HG02763 (cell line): Measurements from ENCODE around the gene ID1.
"Not testable (repeated sequence)": the region's sequence is repeated elsewhere in the genome, so short reads cannot be mapped to it uniquely, and the experiment has no call there.

Experiments used
- ATAC-seq: cut with Tn5 transposase; IDR thresholded peaks from one replicate; pipeline ENCODE4 v1.9.1; 2021; ENCODE audit warnings: mild to moderate bottlenecking, moderate library complexity; ENCODE audit not compliant: unreplicated experiment

The ID1 gene

DNA sequence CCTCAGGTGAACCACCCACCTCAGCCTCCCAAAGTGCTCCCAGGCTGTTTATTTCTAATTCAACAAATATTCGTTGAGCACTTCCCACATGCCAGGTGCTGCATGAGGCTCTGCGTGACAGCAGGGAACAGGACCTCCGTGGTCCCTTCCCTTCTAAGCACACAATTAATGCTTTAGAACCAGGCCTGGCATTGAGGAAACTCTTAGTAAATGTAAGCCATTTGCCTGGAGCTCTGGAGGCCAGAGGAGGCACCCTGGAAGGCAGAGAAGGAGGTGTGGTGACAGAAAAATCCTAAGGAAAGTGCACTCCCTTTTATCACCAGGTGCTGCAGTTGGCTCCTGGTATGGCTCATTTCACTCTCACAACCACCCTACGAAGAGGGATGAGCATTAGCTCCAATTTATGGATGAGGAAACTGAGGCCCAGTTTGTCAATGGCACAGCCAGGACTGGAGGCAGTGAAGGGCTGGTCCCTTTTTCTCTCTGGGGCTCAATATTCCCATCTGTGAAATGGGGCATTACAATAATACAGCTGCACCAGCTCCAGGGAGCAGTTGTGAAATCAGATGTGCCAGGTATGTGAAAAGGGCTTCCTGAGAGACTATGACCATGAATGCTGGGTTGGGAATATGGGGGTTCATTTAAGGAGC is 8.1 kb upstream of the ID1 start:
- no peak for ATAC-seq

DNA sequence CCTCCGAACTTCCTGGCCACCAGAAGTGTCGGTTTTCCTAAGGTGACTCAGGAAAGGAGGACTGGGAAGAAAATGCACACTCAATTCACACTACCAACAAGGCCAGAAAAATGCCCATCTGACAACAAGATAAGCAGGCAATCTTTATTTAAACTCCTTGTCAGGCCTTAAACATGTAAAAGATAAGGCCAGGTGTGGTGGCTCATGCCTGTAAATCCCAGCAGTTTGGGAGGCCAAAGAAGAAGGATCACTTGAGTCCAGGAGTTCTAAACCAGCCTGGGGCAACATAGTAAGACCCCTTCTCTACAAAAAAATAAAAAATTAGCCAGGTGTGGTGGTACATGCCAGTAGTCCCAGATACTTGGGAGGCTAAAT is 7.6 kb upstream of the ID1 start:
- ATAC-seq = no peak

DNA sequence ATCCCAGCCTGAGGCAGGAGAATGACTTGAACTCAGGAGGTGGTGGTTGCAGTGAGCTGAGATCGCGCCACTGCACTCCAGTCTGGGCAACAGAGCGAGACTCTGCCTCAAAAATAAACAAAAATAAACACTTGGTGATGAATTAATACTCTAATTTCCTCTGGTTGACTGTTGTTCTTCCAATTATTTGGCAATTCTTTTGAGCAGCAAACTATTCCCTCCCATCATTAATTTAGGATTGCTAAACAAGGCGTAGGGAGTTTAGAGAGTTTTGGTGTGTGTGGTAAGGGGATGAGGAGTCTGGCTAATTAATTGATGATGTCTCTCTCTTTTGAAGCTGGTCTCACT is 2.7 kb upstream of the ID1 start:
- ATAC-seq = no peak

DNA sequence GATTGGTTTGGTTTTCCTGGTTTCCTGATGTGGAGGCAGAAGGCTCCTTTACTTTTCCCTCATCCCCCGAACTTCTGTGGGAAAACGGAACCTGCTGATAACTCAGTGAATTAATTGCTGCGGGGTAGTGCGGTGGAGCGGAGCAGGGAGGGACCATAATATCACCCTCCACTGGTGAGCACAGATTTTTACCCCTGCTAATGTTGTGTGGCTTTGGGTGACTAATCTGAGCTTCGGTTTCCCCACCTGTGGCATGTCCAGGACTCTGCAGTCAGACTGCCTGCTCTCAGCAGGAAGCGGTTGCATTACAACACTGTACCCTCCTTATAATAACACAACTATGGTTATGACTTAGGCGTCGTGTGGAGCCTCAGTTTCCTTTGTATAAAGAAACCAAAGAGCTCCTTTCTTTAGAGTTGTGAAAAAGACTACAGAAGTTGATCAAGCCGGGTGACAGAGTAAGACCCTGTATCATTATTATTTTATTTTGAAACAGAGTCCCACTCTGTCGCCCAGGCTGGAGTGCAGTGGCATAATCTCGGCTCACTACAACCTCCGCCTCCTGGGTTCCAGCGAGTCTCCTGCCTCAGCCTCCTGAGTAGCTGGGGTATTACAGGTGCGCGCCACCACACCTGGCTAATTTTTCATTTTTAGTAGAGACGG is 2.2 kb upstream of the ID1 start:
- peak; percentile 45 for ATAC-seq

DNA sequence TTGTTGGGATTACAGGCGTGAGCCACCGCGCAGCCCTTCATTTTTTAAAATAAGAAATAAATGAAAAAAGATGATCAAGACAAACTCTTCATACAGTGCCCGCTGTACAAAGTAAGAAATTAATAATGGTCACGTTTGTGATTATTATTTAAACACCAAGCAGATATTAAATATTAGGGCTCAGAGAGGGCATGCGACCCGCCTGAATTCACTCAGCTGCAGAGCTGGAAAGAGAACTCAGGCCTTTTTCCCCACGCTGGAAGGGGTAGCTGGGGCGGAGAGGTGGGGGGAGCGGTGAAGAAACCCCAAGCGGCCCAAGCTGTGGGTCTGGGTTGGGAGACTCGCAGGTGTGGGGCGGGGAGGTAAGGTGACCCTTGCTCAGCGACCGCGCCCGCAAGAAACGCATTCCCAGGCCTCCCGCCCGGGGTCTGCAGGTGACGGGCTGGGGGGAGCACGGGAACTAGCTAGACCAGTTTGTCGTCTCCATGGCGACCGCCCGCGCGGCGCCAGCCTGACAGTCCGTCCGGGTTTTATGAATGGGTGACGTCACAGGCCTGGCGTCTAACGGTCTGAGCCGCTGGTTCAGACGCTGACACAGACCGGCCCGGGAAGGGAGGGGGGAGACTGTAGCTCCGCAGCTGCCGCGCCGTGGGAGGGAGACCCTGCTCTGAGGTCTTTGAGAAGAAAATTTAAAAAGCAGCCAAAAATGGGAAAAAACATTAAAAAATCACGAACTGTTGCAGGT is 1.1 kb upstream of the ID1 start:
- no peak for ATAC-seq

DNA sequence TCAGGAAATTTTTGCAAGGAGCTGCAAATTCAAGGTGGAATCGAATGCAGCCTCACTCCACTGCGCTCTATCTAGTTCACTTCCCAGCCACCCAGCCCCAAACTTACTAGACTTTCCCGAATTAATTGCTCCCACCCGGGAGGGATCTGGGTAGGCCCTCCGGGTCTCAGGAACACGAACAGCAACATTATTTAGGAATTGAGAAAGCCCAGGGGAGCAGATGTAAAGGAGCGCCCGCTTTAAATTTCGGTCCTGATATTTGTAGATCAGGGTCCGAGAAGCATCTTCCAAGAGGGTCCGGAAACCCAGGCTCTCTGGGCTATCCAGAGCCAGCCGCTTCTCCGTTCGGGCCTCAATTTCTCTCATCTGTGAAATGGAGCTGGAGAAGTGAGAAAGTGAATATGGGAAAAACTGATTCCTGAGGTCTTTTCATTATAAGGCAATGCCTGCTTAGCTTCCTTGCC is 490 bp upstream of the ID1 start:
- no peak for ATAC-seq

DNA sequence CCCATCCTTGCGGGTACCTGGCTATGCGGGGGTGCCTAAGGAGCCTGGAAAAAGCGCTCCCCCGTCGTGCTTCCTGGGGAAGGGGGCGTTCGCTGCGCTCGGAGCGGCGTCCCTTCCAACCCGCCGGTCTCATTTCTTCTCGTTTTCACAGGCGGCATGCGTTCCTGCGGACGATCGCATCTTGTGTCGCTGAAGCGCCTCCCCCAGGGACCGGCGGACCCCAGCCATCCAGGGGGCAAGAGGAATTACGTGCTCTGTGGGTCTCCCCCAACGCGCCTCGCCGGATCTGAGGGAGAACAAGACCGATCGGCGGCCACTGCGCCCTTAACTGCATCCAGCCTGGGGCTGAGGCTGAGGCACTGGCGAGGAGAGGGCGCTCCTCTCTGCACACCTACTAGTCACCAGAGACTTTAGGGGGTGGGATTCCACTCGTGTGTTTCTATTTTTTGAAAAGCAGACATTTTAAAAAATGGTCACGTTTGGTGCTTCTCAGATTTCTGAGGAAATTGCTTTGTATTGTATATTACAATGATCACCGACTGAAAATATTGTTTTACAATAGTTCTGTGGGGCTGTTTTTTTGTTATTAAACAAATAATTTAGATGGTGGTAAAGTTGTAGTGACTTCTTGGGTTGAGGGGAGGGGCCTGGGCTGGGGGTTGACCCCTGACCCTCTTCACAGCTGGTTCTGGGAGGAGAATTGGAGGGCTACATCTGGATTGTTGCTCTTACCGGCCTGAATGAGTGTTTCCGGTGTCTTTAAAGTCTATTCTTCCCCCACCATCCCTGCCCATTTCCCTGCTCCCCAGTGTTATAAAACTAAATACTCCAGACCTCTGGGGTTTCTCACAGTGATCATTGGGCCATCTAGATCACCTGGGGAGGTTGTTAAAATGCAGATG is 1.1 kb downstream of the ID1 start:
- ATAC-seq = no peak

DNA sequence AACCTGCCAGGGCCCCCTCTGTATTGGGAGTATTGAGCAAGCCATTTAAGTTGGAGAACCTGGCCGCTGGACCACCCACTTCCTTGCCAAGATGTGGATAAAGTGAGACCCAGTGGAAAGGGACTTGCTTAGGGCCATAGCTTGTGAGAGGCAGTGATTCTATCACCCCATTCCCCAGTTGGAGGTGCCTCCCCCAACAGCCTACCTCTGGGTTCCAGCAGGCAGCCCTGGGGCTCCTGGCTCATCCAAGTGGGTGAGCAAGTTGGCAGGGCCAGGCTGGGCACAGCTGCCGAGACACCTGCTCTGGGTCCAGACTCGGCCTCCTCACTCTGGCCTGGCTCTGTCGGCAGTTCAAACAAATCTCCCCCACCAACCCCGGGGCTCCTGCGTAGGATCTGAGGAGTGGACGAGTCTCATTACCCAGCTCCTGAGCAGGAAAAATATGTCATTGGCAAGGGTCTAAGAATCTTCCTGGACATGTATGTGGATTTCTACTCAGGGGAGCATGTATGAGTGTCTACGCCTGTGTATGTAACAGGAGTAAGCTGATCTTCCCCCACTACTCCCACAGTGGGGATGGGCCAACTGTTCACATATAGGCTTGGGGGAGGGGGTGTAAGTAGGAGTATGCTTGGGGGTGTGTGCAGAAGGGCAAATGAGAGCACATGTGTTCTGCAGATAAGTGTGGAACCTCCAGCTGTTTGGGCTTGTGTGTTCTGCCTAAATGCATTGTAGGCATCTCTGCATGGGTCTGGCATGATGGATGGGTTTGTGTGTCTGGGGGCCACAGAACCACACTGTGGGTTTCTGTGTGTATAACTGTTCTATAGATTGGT is 1.9 kb downstream of the ID1 start:
- ATAC-seq = no peak

DNA sequence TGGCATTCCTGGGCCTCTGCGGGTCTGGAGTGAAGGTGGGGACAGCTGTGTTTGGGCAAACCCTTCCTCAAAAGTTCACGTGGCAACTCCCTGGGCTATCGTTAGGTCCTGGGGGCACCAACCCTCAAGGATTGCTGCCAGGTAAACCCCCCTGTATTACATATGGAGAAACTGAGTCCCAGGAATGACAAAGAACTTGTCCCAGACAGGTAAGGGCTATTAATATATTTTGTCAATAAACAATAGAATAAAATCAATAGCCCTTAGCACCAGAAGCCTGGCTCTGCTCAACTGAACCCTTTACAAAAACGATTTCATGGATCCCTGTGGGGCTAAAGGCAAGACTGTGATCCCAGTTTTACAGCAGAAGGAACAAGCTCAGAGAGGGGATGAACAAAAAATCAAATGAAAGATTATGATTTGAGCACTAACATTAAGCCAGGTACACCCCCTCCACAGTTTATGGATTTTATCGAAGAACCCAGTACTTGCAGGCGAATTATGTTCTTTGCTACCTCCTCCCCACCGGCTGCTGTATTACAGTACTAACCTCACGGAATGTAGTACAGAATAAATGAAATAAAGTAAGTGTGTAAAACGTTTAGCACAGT is 2.7 kb downstream of the ID1 start:
- no peak for ATAC-seq

DNA sequence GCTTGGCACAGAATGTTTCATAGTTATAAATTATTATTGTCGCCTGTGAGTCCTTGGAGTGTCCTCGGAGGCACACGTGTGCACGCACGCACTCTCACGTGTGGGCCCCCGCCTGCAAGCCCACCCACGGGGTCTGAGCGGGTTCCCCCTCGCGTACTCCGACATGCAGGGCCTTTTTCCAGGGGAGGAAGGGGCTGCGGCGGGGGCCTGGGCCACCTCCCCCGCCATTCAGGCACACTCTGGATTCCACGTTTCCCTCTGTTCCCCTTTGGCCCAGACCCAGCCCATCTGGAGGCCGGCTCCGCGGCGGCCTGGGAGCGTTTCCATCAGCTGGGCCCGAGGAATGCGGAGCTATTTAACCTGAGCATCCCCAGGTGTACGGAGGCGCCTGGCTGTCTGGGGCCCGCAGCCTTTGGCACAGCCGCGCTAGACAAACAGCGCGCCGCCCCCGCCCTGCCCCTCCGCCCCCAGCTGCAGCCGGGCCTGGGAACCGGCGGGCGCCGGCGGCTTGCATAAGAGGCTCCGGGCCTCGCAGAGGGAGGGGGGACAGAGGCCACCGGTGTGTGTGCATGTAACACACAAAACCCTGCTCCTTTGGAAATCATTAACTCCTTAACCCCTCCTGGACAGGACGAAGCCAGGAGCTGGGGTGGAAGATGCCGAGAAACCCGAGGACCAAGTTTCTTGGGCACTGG is 3.3 kb downstream of the ID1 start:
- no peak for ATAC-seq

DNA sequence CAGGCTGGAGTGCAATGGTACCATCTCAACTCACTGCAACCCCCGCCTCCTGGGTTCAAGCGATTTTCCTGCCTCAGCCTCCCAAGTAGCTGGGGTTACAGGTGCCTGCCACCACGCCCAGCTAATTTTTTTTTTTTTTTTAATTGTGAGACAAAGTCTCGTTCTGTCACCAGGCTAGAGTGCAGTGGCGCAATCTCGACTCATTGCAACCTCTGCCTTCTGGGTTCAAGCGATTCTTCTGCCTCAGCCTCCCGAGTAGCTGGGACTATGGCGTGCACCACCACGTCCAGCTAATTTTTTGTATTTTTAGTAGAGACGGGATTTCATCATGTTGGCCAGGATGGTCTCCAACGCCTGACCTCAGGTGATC is 7.2 kb downstream of the ID1 start:
- ATAC-seq = not testable (repeated sequence)

DNA sequence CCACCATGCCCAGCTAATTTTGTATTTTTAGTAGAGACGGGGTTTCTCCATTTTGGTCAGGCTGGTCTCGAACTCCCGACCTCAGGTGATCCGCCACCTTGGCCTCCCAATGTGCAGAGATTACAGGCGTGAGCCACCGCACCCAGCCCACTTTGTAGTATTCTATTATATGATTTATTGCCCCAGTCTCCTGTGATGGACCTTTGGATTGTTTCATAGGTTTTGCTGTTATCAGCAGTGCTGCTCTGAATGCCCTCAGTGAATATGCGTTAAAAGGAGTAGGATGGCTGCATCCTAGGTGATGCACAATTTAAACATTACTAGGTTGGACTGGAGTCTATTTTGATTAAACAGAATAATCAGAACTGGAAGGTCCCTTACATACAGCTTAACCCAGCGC is 10.3 kb downstream of the ID1 start:
- no peak for ATAC-seq

DNA sequence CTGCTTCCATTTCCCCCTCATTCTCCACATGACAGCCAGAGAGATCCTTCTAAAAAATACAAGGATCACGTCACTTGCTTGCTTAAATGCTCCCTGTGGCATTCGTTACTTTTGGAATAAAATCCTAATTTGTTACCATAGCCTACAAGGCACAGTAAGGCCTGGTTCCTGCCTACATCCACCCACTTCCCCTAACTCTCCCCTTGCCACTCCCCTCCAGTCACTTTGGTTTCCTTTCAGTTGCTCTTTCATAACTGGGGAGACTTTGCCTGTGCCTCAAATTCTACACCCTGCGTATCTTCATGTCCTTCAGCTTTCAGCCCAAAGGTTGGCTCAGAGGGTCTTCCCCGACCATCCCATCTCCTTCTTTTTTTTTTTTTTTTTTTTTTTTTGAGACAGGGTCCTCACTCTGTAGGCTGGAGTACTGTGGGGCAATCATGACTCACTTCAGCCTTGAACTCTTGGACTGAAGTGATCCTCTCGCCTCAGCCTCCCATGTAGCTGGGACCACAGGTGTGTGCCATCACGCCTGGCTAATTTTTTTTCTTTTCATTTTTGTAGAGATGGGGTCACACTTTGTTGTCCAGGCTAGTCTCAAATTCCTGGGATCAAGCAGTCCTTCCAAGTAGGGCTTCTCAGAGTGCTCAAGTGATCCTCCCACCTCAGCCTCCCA is 12.5 kb downstream of the ID1 start:
- no peak for ATAC-seq

DNA sequence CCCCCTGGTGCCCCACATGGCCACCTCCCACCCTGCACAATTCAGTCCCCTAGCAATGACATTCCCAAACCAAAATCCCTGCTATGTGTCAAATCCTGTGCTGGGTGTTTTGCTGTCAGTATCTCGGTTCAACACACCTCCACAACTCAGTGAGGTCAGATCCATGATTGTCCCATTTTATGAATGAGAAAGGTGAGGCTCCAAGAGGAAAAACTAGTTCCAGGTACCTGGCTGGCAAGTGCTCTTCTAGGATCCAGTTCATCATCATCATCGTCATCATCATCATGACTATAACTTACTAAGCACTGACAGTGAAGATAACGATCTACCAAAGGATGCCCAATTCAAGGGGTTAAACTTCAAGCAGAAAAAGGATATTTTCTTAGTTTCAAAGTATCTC is 15.2 kb downstream of the ID1 start:
- no peak for ATAC-seq

DNA sequence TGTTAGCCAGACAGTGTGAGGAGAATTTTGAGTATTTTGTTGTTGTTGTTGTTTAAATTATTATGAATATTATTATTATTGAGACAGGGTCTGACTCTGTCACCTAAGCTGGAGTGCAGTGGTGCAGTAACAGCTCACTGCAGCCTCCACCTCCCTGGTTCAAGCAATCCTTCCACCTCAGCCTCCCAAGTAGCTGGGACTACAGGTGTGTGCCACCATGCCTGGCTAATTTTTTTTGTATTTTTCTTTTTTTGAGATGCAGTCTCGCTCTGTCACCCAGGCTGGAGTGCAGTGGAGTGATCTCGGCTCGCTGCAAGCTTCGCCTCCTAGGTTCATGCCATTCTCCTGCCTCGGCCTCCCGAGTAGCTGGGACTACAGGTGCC is 18.0 kb downstream of the ID1 start:
- not testable (repeated sequence) for ATAC-seq

DNA sequence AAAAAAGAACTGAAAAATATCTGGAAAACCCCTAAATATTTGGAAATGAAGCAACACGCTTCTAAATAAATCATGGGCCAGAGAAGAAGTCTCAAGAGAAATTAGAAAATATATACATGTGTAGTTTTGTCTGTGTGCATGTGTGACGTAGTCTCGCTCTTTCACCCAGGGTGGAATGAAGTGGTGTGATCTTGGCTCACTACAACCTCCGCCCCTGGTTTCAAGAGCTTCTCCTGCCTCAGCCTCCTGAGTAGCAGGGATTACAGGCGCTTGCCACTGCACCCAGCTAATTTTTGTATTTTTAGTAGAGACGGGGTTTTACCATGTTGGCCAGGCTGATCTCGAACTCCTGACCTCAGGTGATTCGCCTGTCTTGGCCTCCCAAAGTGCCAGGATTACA is 21.4 kb downstream of the ID1 start:
- not testable (repeated sequence) for ATAC-seq

DNA sequence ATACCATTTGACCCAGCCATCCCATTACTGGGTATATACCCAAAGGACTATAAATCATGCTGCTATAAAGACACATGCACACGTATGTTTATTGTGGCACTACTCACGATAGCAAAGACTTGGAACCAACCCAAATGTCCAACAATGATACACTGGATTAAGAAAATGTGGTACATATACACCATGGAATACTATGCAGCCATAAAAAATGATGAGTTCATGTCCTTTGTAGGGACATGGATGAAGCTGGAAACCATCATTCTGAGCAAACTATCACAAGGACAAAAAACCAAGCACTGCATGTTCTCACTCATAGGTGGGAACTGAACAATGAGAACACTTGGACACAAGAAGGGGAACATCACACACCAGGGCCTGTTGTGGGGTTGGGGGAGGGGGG is 23.0 kb downstream of the ID1 start:
- not testable (repeated sequence) for ATAC-seq

DNA sequence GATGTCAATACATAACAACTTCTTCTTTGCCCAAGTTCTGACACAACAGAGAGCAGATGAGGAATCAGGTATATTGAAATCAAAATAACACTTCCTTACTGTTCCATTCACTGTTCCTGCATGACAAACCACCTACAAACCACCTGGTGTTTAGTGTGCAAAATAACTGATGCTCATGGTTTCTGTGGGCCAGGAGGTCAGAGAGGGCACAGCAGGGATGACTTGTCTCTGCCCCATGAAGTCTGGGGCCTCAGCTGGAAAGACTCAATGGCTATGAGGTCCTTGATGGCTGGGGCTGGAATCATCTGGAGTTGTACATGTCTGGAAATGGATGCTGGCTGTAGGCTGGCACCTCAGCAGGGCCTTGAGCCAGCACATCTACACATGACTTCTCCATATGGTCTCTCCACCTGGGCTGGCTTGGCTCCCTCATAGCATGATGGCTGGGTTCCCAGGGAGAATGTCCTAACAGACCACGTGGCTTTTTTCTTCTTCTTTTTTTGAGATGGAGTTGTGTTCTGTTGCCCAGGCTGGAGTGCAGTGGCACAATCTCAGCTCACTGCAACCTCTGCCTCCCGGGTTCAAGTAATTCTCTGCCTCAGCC is 25.2 kb downstream of the ID1 start:
- ATAC-seq = no peak
